ENCODE results near the gene ZNF24.
A peak's percentile ranks its signal among the peaks of the same experiment; 100 is the strongest.

Gene ZNF24

GRCh38 chr18:35331367-35332087 lies 12.7 kb downstream of the ZNF24 start:
- Histone ChIP-seq H3K27ac (ENCODE audit: low read depth, low read length) (no peak overlapping the region), H3K4me1 (ENCODE audit: control insufficient read depth, insufficient read depth, low read length) (no peaks in the 10 kb centered on the region), H3K9ac (ENCODE audit: low read length) (no peak overlapping the region), H3K4me3 (ENCODE audit: low read depth, low read length) (no peak overlapping the region), H3K9me3 (ENCODE audit: control insufficient read depth, insufficient read depth, low read depth, low read length) (no peaks in the 10 kb centered on the region), H3K27me3 (ENCODE audit: control insufficient read depth, insufficient read depth, low read length) (no peaks in the 10 kb centered on the region), H3K36me3 (ENCODE audit: control insufficient read depth, insufficient read depth, low read length) (peaks cover 45% of the 10 kb centered on the region)

DNA sequence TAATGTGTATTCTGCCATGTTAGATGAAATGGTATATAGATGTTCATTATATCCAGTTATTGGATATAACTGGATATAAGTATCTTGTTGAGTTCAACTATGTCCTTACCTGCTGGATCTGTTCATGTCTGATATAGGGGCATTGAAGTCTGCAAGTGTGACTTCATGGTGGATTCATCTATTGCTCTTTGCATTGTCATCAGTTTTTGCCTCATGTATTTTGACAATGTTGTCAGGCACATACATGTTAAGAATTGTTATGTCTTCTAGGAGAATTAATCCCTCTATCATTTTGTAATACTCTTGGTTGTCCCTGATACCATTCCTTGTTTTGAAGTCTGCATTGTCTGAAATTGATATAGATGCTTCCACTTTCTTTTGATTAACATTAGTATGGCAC lies 15.4 kb downstream of the ZNF24 start:
- H3K36me3 ChIP-seq (ENCODE audit: control insufficient read depth, insufficient read depth, low read length) = peaks cover 19% of the 10 kb centered on the region
- no peak overlapping the region for H3K9ac ChIP-seq (ENCODE audit: low read length)
- no peaks in the 10 kb centered on the region for H3K27me3 ChIP-seq (ENCODE audit: control insufficient read depth, insufficient read depth, low read length)
- no peak overlapping the region for H3K4me3 ChIP-seq (ENCODE audit: low read depth, low read length)
- H3K9me3 ChIP-seq (ENCODE audit: control insufficient read depth, insufficient read depth, low read depth, low read length) = no peaks in the 10 kb centered on the region
- peaks cover 9% of the 10 kb centered on the region for H3K4me1 ChIP-seq (ENCODE audit: control insufficient read depth, insufficient read depth, low read length)
- H3K27ac ChIP-seq (ENCODE audit: low read depth, low read length) = no peak overlapping the region

DNA sequence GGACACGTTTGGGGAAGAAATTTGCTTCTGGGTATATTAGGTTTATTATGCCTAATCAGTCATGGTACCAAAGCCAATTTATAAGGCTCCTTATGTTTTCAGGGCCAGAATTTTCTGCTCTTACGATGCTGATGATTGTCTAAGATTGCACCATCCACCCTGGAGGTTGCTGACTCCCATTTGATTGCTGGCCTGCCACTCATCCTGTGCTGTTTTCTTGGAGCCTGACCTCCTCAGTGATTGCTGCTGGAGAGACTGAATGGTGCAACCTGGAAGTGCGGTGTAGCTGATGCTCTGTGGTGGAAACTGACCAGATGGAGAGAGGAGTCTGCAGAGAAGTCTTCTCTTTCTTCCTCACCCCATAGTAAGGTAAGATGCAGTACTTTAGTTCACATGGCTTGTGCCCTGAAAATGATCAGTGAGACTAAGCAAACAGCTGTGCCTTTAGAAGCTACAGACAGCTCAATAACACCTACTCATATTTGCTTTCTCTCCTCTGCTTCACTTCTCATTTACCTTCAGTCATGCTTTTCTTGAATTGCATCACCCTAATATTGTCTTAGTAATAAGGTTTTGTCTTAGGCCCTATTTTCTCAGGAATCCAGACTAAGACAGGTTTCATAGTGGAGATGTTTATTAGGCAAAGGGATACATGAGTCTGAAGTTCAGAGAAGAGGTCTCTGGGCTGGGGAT lies 17.4 kb downstream of the ZNF24 start:
- H3K27ac ChIP-seq (ENCODE audit: low read depth, low read length) = no peak overlapping the region
- H3K9me3 ChIP-seq (ENCODE audit: control insufficient read depth, insufficient read depth, low read depth, low read length) = no peaks in the 10 kb centered on the region
- no peaks in the 10 kb centered on the region for H3K27me3 ChIP-seq (ENCODE audit: control insufficient read depth, insufficient read depth, low read length)
- H3K4me3 ChIP-seq (ENCODE audit: low read depth, low read length) = no peak overlapping the region
- peaks cover 1% of the 10 kb centered on the region for H3K36me3 ChIP-seq (ENCODE audit: control insufficient read depth, insufficient read depth, low read length)
- H3K9ac ChIP-seq (ENCODE audit: low read length) = no peak overlapping the region
- H3K4me1 ChIP-seq (ENCODE audit: control insufficient read depth, insufficient read depth, low read length) = peaks cover 9% of the 10 kb centered on the region

DNA sequence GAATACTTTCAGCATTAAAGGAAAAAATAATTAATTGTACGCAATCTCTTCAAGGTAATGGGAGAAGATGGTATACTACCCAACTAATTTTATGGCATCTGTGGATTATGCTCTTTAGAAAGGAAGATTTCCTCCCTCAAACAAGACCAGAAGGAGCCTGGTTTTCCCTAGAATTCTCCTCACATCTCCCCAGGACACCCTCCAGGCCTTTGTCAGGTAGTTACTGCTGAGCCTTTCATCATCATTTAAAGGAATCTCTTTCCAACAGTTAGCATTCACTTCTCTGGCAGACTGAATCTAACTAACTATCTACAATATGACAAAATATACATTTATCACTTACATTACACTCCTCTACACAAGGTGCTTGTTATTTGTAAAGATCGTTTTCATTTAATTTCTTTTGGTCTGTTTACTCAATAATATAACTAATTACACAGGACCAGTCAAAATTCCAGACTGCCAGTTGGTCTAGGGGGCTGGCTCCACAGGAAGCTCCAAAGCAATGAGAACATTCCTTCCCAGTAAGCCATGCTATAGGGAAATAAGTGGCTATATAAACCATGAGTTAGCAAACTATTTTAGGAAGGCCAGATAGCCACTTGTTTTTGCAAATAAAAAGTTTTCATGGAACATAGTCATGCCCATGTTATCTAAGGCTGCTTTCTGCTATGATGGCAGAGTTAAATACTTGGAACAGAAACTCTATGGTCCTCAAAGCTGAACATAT lies 19.1 kb downstream of the ZNF24 start:
- Histone ChIP-seq H3K4me1 (ENCODE audit: control insufficient read depth, insufficient read depth, low read length) (peaks cover 9% of the 10 kb centered on the region), H3K9ac (ENCODE audit: low read length) (no peak overlapping the region), H3K4me3 (ENCODE audit: low read depth, low read length) (no peak overlapping the region; the same call in 1 of the 2 replicates), H3K27me3 (ENCODE audit: control insufficient read depth, insufficient read depth, low read length) (no peaks in the 10 kb centered on the region), H3K36me3 (ENCODE audit: control insufficient read depth, insufficient read depth, low read length) (no peaks in the 10 kb centered on the region), H3K9me3 (ENCODE audit: control insufficient read depth, insufficient read depth, low read depth, low read length) (no peaks in the 10 kb centered on the region), H3K27ac (ENCODE audit: low read depth, low read length) (no peak overlapping the region)

- peaks cover 9% of the 10 kb centered on the region for H3K4me1 ChIP-seq (ENCODE audit: control insufficient read depth, insufficient read depth, low read length)
- H3K36me3 ChIP-seq (ENCODE audit: control insufficient read depth, insufficient read depth, low read length) = no peaks in the 10 kb centered on the region
- H3K4me3 ChIP-seq (ENCODE audit: low read depth, low read length) = no peak overlapping the region
- no peaks in the 10 kb centered on the region for H3K27me3 ChIP-seq (ENCODE audit: control insufficient read depth, insufficient read depth, low read length)
- no peak overlapping the region for H3K27ac ChIP-seq (ENCODE audit: low read depth, low read length)
- no peak overlapping the region for H3K9ac ChIP-seq (ENCODE audit: low read length)
- H3K9me3 ChIP-seq (ENCODE audit: control insufficient read depth, insufficient read depth, low read depth, low read length) = no peaks in the 10 kb centered on the region
These were observed 21.4 kb downstream of the ZNF24 start for GRCh38 chr18:35322486-35323458.

- Histone ChIP-seq H3K9ac (ENCODE audit: low read length) (no peak overlapping the region), H3K27me3 (ENCODE audit: control insufficient read depth, insufficient read depth, low read length) (no peaks in the 10 kb centered on the region), H3K36me3 (ENCODE audit: control insufficient read depth, insufficient read depth, low read length) (peaks cover 15% of the 10 kb centered on the region), H3K4me1 (ENCODE audit: control insufficient read depth, insufficient read depth, low read length) (no peaks in the 10 kb centered on the region), H3K27ac (ENCODE audit: low read depth, low read length) (no peak overlapping the region), H3K4me3 (ENCODE audit: low read depth, low read length) (no peak overlapping the region), H3K9me3 (ENCODE audit: control insufficient read depth, insufficient read depth, low read depth, low read length) (peaks cover 59% of the 10 kb centered on the region)
These were observed 32.7 kb downstream of the ZNF24 start for GRCh38 chr18:35311496-35311895.

GRCh38 chr18:35306588-35307250 lies 37.5 kb downstream of the ZNF24 start:
- Histone ChIP-seq H3K36me3 (ENCODE audit: control insufficient read depth, insufficient read depth, low read length) (peaks cover 57% of the 10 kb centered on the region), H3K4me3 (ENCODE audit: low read depth, low read length) (no peak overlapping the region), H3K4me1 (ENCODE audit: control insufficient read depth, insufficient read depth, low read length) (no peaks in the 10 kb centered on the region), H3K9me3 (ENCODE audit: control insufficient read depth, insufficient read depth, low read depth, low read length) (peaks cover 86% of the 10 kb centered on the region), H3K27me3 (ENCODE audit: control insufficient read depth, insufficient read depth, low read length) (no peaks in the 10 kb centered on the region), H3K27ac (ENCODE audit: low read depth, low read length) (no peak overlapping the region), H3K9ac (ENCODE audit: low read length) (no peak overlapping the region)

GRCh38 chr18:35303610-35304009 lies 40.6 kb downstream of the ZNF24 start:
- H3K36me3 ChIP-seq (ENCODE audit: control insufficient read depth, insufficient read depth, low read length) = peaks cover 71% of the 10 kb centered on the region
- peaks cover 80% of the 10 kb centered on the region for H3K9me3 ChIP-seq (ENCODE audit: control insufficient read depth, insufficient read depth, low read depth, low read length)

DNA sequence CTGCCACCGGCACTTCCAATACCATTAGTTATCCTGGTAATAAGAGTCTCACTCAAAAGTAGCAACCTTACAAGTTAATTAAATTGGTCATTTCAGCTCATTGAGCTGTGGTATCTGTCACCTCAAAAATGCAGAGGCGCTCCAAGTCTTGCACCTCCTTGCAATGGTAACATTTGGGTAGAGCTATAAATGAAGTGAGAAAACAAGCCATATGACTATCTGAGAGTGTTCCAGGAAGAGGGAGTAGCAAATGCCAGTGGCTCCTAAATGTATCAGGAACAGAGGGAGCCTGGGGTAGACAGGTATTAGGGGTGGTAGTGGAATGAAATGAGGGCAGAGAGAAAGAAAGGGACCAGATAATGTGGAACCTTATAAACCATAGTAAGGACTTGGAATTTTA lies 48.2 kb downstream of the ZNF24 start:
- no peak overlapping the region for H3K27ac ChIP-seq (ENCODE audit: low read depth, low read length)
- no peak overlapping the region for H3K4me3 ChIP-seq (ENCODE audit: low read depth, low read length)
- no peak overlapping the region for H3K9ac ChIP-seq (ENCODE audit: low read length)
- peaks cover 18% of the 10 kb centered on the region; the same call in 1 of the 2 replicates for H3K9me3 ChIP-seq (ENCODE audit: control insufficient read depth, insufficient read depth, low read depth, low read length)
- no peaks in the 10 kb centered on the region for H3K4me1 ChIP-seq (ENCODE audit: control insufficient read depth, insufficient read depth, low read length)
- H3K27me3 ChIP-seq (ENCODE audit: control insufficient read depth, insufficient read depth, low read length) = no peaks in the 10 kb centered on the region
- peaks cover 57% of the 10 kb centered on the region for H3K36me3 ChIP-seq (ENCODE audit: control insufficient read depth, insufficient read depth, low read length)

More at GRCh38 chr18:35303610-35304009, 40.6 kb downstream of the ZNF24 start:
- no peaks in the 10 kb centered on the region for H3K4me1 ChIP-seq (ENCODE audit: control insufficient read depth, insufficient read depth, low read length)
- H3K27me3 ChIP-seq (ENCODE audit: control insufficient read depth, insufficient read depth, low read length) = no peaks in the 10 kb centered on the region
- no peak overlapping the region for H3K4me3 ChIP-seq (ENCODE audit: low read depth, low read length)
- H3K27ac ChIP-seq (ENCODE audit: low read depth, low read length) = no peak overlapping the region
- no peak overlapping the region for H3K9ac ChIP-seq (ENCODE audit: low read length)

GRCh38 chr18:35291166-35291565 lies 53.1 kb downstream of the ZNF24 start:
- Histone ChIP-seq H3K27me3 (ENCODE audit: control insufficient read depth, insufficient read depth, low read length) (no peaks in the 10 kb centered on the region), H3K9ac (ENCODE audit: low read length) (no peak overlapping the region), H3K9me3 (ENCODE audit: control insufficient read depth, insufficient read depth, low read depth, low read length) (peaks cover 9% of the 10 kb centered on the region), H3K36me3 (ENCODE audit: control insufficient read depth, insufficient read depth, low read length) (peaks cover 31% of the 10 kb centered on the region), H3K4me3 (ENCODE audit: low read depth, low read length) (peak overlapping the region; percentile 79), H3K27ac (ENCODE audit: low read depth, low read length) (no peak overlapping the region), H3K4me1 (ENCODE audit: control insufficient read depth, insufficient read depth, low read length) (peaks cover 4% of the 10 kb centered on the region; the same call in 1 of the 2 replicates)
